IPS-15b (cell line): ENCODE results near the gene SURF6.

Source experiments
- H3K27me3 ChIP-seq: one replicate; pipeline ENCODE4 v1.6.1; 2013; ENCODE audit warnings: low read length; ENCODE audit not compliant: control insufficient read depth, insufficient read depth
- H3K36me3 ChIP-seq: one replicate; pipeline ENCODE4 v1.6.1; 2013; ENCODE audit warnings: low read length; ENCODE audit not compliant: control insufficient read depth, insufficient read depth
- H3K4me1 ChIP-seq: one replicate; pipeline ENCODE4 v1.6.1; 2013; ENCODE audit warnings: mild to moderate bottlenecking, low read length; ENCODE audit not compliant: control insufficient read depth, insufficient read depth
- H3K4me3 ChIP-seq: one replicate; pipeline ENCODE4 v1.5.1; 2013; ENCODE audit warnings: low read depth, low read length
- H3K9ac ChIP-seq: one replicate; pipeline ENCODE4 v1.6.1; 2013; ENCODE audit warnings: low read depth, mild to moderate bottlenecking, low read length
- H3K9me3 ChIP-seq: one replicate; pipeline ENCODE4 v1.6.1; 2013; ENCODE audit warnings: mild to moderate bottlenecking, low read length; ENCODE audit not compliant: control insufficient read depth, insufficient read depth

Gene SURF6

GRCh38 chr9:133366435-133366834 lies 30.4 kb upstream of the SURF6 start:
- Histone ChIP-seq H3K36me3 (peaks cover 46% of the 10 kb centered on the region), H3K27me3 (no peaks in the 10 kb centered on the region), H3K9me3 (no peaks in the 10 kb centered on the region)

GRCh38 chr9:133362359-133363044 lies 26.5 kb upstream of the SURF6 start:
- Histone ChIP-seq H3K9me3 (no peaks in the 10 kb centered on the region), H3K36me3 (peaks cover 59% of the 10 kb centered on the region), H3K9ac (no peak overlapping the region), H3K27me3 (no peaks in the 10 kb centered on the region), H3K4me3 (no peak overlapping the region), H3K4me1 (no peaks in the 10 kb centered on the region)

More at GRCh38 chr9:133366435-133366834, 30.4 kb upstream of the SURF6 start:
- no peaks in the 10 kb centered on the region for H3K4me1 ChIP-seq
- H3K4me3 ChIP-seq, result no peak overlapping the region
- no peak overlapping the region for H3K9ac ChIP-seq

- Histone ChIP-seq H3K4me1 (no peaks in the 10 kb centered on the region), H3K27me3 (no peaks in the 10 kb centered on the region), H3K9me3 (no peaks in the 10 kb centered on the region), H3K4me3 (no peak overlapping the region), H3K36me3 (peaks cover 51% of the 10 kb centered on the region), H3K9ac (peak overlapping the region; percentile 47)
Measured at GRCh38 chr9:133361507-133362092, 25.6 kb upstream of the SURF6 start.

GRCh38 chr9:133360400-133361393 lies 24.7 kb upstream of the SURF6 start:
- Histone ChIP-seq H3K4me3 (no peak overlapping the region), H3K9me3 (no peaks in the 10 kb centered on the region), H3K4me1 (no peaks in the 10 kb centered on the region), H3K36me3 (peaks cover 47% of the 10 kb centered on the region), H3K9ac (no peak overlapping the region), H3K27me3 (no peaks in the 10 kb centered on the region)

GRCh38 chr9:133359399-133360175 lies 23.6 kb upstream of the SURF6 start:
- no peak overlapping the region for H3K9ac ChIP-seq
- H3K4me3 ChIP-seq, result no peak overlapping the region
- no peaks in the 10 kb centered on the region for H3K27me3 ChIP-seq
- no peaks in the 10 kb centered on the region for H3K9me3 ChIP-seq
- H3K4me1 ChIP-seq, result no peaks in the 10 kb centered on the region
- H3K36me3 ChIP-seq, result peaks cover 39% of the 10 kb centered on the region

- no peaks in the 10 kb centered on the region for H3K27me3 ChIP-seq
- peak overlapping the region; percentile 41 for H3K9ac ChIP-seq
- no peaks in the 10 kb centered on the region for H3K9me3 ChIP-seq
- peaks cover 27% of the 10 kb centered on the region for H3K36me3 ChIP-seq
- H3K4me3 ChIP-seq, result peak overlapping the region; percentile 63
- no peaks in the 10 kb centered on the region for H3K4me1 ChIP-seq
Measured at GRCh38 chr9:133357656-133358055, 21.7 kb upstream of the SURF6 start.

- peaks cover 29% of the 10 kb centered on the region for H3K36me3 ChIP-seq
- H3K9ac ChIP-seq, result peak within 1 kb of the TSS; percentile 91
- H3K27me3 ChIP-seq, result no peaks in the 10 kb centered on the region
- H3K9me3 ChIP-seq, result no peaks in the 10 kb centered on the region
- peak within 1 kb of the TSS; percentile 96 for H3K4me3 ChIP-seq
- no peaks in the 10 kb centered on the region for H3K4me1 ChIP-seq
Measured at GRCh38 chr9:133356391-133357091, 20.6 kb upstream of the SURF6 start, which contains the start of the genes SURF1 and SURF2. Gene SURF1 (minus strand): TSS chr9:133356487. CDS start chr9:133356453, 34 bp downstream. Gene SURF2 (plus strand): TSS chr9:133356550. CDS start chr9:133356593, 43 bp downstream.

GRCh38 chr9:133355881-133356357 lies 19.9 kb upstream of the SURF6 start:
- peak overlapping the region; percentile 96 for H3K4me3 ChIP-seq
- no peaks in the 10 kb centered on the region for H3K27me3 ChIP-seq
- no peaks in the 10 kb centered on the region for H3K9me3 ChIP-seq
- no peaks in the 10 kb centered on the region for H3K4me1 ChIP-seq
- H3K9ac ChIP-seq, result peak overlapping the region; percentile 91
- H3K36me3 ChIP-seq, result peaks cover 29% of the 10 kb centered on the region

GRCh38 chr9:133354766-133355165 lies 18.8 kb upstream of the SURF6 start:
- Histone ChIP-seq H3K9me3 (no peaks in the 10 kb centered on the region), H3K9ac (no peak overlapping the region), H3K4me3 (no peak overlapping the region), H3K36me3 (peaks cover 36% of the 10 kb centered on the region), H3K4me1 (no peaks in the 10 kb centered on the region), H3K27me3 (no peaks in the 10 kb centered on the region)

- Histone ChIP-seq H3K9ac (no peak overlapping the region), H3K4me3 (no peak overlapping the region), H3K27me3 (no peaks in the 10 kb centered on the region), H3K9me3 (no peaks in the 10 kb centered on the region), H3K36me3 (peaks cover 43% of the 10 kb centered on the region), H3K4me1 (no peaks in the 10 kb centered on the region)
Measured at GRCh38 chr9:133353548-133353947, 17.6 kb upstream of the SURF6 start.
